Mammary epithelial cell (primary cell): Measurements from ENCODE around the gene KIRREL3.

Source experiments
- CTCF ChIP-seq, 2 donors: IDR thresholded peaks in 1 of 2; conservative IDR thresholded peaks in 1 of 2; 2 replicates each; pipeline ENCODE4 v1.5.1; 2011 to 2012; ENCODE audit warnings: inconsistent platforms in 2 of 2, low read length in 2 of 2, mild to moderate bottlenecking in 2 of 2, control low read depth in 1 of 2, low read depth in 1 of 2; ENCODE audit not compliant: insufficient read depth in 1 of 2; ENCODE audit errors: extremely low read depth in 1 of 2
- EZH2 ChIP-seq: IDR thresholded peaks from 2 replicates; pipeline ENCODE4 v1.6.1; 2012; ENCODE audit warnings: low read length, inconsistent platforms, borderline replicate concordance

GRCh38 chr11:126601136-126601535 lies 399.4 kb downstream of the KIRREL3 start:
- TF ChIP-seq CTCF (conservative IDR thresholded peaks at IDR 0.05 in 1 of 2, IDR thresholded peaks at IDR 0.05 in 1 of 2; ENCODE audit: extremely low read depth in 1 of 2, insufficient read depth in 1 of 2, low read depth in 1 of 2, low read length in 2 of 2) (no peak), EZH2 (no peak)
